Measurements from ENCODE around the gene CLCN2.

Gene CLCN2

DNA sequence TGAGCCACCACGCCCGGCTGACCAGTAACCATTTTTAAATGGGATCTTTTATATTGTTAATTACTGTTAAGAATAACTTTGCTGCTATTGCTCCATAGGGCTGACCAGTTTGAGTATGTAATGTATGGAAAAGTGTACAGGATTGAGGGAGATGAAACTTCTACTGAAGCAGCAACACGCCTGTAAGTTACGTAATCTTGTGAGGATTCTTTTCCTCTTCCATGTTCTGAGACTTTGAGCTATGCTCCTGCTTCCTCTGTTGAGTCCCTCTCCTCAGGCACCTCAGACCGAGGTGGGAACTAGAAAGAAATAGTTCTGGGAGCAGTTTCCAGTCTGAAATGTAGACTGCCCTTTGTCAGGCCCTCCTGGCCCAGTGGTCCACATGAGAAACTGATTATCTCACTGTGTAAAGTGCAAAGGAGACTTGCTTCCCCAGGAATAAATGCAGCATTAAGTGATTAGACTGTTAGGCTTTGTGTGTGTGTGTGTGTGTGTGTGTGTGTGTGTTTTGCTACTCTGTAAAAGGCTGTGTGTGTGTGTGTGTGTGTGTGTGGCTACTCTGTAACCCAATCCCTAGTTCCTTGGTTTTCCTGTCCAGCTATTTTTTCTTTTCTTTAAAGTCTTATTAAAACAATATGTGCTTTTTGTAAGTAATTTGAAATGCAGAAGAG lies 5.3 kb upstream of the CLCN2 start:
- TF ChIP-seq CTCF (conservative IDR thresholded peaks at IDR 0.05; ENCODE audit: low read depth, low read length) = no peak
- no peak for DNase-seq (ENCODE audit: low read depth)
- H3K4me3 ChIP-seq (ENCODE audit: low read length) = no peak overlapping the region

DNA sequence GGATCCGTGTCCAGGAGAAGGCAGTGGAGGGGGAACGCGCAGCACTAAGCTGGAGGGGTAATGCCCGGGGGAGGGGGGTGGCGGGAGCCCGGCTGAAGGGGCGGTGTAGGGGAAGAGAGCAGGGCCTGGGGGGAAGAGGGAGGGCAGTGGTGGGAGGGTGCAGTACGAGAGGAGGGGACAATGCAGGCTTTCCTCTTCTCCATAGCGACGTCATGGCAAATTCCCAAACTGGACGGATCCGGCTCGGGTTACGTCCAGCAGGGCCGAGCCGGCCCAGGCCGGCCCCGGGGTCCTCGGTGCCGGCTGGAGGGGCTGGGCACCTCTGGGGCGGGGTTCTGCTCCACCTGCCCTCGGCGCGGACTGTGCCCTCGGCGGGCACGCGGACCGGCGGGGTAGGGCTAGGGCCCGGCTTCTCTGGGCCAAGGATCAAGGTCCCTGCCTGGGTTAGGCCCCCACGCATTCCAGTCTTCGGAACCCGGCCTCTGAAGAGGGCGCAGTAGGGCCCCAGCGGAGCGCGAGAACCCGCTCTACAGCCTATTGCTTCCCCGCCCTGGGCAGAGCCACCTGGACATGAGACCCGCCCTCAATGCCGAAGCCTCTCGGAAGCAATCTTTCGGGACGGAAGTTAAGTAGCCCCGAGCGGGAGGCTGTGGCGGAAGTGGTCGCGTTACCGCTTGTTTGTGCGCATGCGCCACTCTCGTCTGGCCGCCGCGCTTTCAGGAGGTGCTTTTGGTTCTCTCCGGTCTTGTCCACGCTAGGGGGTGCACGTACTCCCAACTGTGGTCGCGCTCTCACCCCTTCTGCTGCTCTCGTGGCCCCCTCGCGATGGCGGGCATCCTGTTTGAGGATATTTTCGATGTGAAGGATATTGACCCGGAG lies 1.5 kb upstream of the CLCN2 start:
- peak; percentile 87 for DNase-seq (ENCODE audit: low read depth)
- peak overlapping the region; percentile 86 for H3K4me3 ChIP-seq (ENCODE audit: low read length)
- TF ChIP-seq CTCF (conservative IDR thresholded peaks at IDR 0.05; ENCODE audit: low read depth, low read length) = peak; percentile 57

- no peak for TF ChIP-seq CTCF (conservative IDR thresholded peaks at IDR 0.05; ENCODE audit: low read depth, low read length)
- DNase-seq (ENCODE audit: low read depth) = no peak
- peak overlapping the region; percentile 86 for H3K4me3 ChIP-seq (ENCODE audit: low read length)
These were observed 695 bp upstream of the CLCN2 start for GRCh38 chr3:184361932-184362667.

DNA sequence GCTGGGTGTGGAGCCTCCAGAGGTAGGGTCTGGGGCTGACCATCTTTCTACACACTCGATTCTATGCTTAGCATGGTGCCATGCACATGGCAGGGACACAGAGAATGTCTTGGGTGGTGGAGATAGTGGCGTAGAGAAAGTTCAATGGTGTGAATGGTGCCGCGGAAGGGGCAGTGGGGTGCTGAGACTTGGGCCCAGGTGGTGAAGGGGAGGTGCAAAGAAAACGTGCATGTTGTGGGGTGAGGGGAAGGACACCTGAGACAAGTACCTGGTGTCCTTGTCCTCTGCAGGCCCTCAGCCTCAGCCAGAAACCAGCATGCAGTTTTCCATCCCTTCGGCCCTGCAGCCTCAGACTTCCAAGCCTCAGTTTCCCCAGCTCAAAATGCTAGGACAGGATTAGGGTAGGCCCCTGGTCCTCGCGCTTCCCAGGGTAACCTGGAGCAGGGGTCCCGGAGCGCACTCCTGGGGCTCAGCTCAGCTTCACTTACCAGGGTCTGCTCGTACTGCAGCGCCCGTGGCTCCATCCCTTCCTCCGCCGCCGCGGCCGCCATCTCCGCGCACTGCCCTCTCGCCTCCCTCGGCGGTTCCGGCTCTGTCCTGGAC lies 375 bp downstream of the CLCN2 start:
- H3K4me3 ChIP-seq (ENCODE audit: low read length) = peak overlapping the region; percentile 72
- TF ChIP-seq CTCF (conservative IDR thresholded peaks at IDR 0.05; ENCODE audit: low read depth, low read length) = no peak
- no peak for DNase-seq (ENCODE audit: low read depth)

DNA sequence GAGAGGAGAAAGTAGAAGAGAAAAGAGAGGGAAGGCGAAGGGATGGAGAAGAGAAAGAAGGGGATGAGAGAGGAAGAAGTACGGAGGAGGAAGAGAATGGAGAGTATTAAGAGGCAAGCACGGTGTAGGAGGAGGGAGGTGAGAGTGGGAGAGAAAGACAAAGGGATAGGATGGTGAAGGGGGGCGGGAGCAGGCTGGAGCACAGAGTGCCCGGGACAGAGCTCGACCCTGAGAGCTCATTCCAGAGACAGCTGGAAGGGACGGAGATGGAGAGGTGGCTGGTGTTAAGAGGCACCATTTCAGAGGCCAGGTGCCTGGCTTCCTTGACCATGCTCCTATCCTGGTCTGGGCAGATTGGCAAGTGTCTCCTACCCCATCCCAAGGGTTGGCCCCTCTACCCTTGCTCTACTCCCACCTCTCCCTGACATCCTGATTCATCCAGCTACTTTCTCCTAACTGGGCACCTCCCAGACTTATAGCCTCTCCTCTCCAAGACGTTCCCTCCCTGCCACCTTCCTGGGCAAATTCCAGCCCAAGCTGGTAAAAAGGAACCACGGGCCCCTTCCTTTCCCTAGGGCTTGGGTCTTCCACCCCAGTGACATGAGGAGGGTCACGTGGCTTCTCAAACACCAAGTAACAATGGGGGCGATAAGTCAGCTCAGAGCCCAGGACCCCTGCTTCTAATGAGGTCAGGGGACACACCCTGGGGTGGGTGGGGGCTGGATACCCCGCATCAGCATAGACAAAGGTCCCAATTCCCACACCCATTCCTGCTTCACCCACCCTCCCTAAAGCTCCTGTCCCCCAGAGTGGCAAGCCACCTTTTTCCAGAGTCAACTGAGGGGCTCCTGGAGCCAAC lies 1.1 kb downstream of the CLCN2 start:
- peak overlapping the region; percentile 72 for H3K4me3 ChIP-seq (ENCODE audit: low read length)
- TF ChIP-seq CTCF (conservative IDR thresholded peaks at IDR 0.05; ENCODE audit: low read depth, low read length) = no peak
- no peak for DNase-seq (ENCODE audit: low read depth)

- no peak for DNase-seq (ENCODE audit: low read depth)
- no peak overlapping the region for H3K4me3 ChIP-seq (ENCODE audit: low read length)
- TF ChIP-seq CTCF (conservative IDR thresholded peaks at IDR 0.05; ENCODE audit: low read depth, low read length) = no peak
These were observed 1.8 kb downstream of the CLCN2 start for GRCh38 chr3:184359610-184360009.
